Measurements from ENCODE around the gene DAW1.
"Not testable (repeated sequence)": the region's sequence is repeated elsewhere in the genome, so short reads cannot be mapped to it uniquely, and the experiment has no call there.

Gene DAW1

GRCh38 chr2:227826563-227826962 lies 44.9 kb upstream of the DAW1 start:
- Mint-ChIP-seq H3K27me3 (ENCODE audit: low read depth) (no peaks in the 10 kb centered on the region), H3K36me3 (ENCODE audit: low read depth) (no peaks in the 10 kb centered on the region), H3K4me1 (no peaks in the 10 kb centered on the region), H3K9me3 (no peaks in the 10 kb centered on the region), H3K27ac (no peak overlapping the region), H3K4me3 (no peak overlapping the region)
- no peak for TF ChIP-seq CTCF (IDR thresholded peaks at IDR 0.05; ENCODE audit: unreplicated experiment in 3 of 3)

GRCh38 chr2:227827143-227827542 lies 44.3 kb upstream of the DAW1 start:
- Mint-ChIP-seq H3K4me3 (no peak overlapping the region), H3K9me3 (no peaks in the 10 kb centered on the region), H3K36me3 (ENCODE audit: low read depth) (no peaks in the 10 kb centered on the region), H3K27me3 (ENCODE audit: low read depth) (no peaks in the 10 kb centered on the region), H3K27ac (no peak overlapping the region), H3K4me1 (no peaks in the 10 kb centered on the region)
- no peak for TF ChIP-seq CTCF (IDR thresholded peaks at IDR 0.05; ENCODE audit: unreplicated experiment in 3 of 3)

GRCh38 chr2:227828477-227828912 lies 42.9 kb upstream of the DAW1 start:
- no peaks in the 10 kb centered on the region for H3K9me3 Mint-ChIP-seq
- no peak overlapping the region for H3K4me3 Mint-ChIP-seq
- no peak for TF ChIP-seq CTCF (IDR thresholded peaks at IDR 0.05; ENCODE audit: unreplicated experiment in 3 of 3)
- H3K4me1 Mint-ChIP-seq, result no peaks in the 10 kb centered on the region
- peaks cover 9% of the 10 kb centered on the region for H3K27me3 Mint-ChIP-seq (ENCODE audit: low read depth)
- H3K36me3 Mint-ChIP-seq (ENCODE audit: low read depth), result no peaks in the 10 kb centered on the region
- H3K27ac Mint-ChIP-seq, result no peak overlapping the region

GRCh38 chr2:227829337-227829736 lies 42.1 kb upstream of the DAW1 start:
- no peak overlapping the region for H3K27ac Mint-ChIP-seq
- peaks cover 9% of the 10 kb centered on the region for H3K27me3 Mint-ChIP-seq (ENCODE audit: low read depth)
- H3K9me3 Mint-ChIP-seq, result no peaks in the 10 kb centered on the region
- H3K36me3 Mint-ChIP-seq (ENCODE audit: low read depth), result no peaks in the 10 kb centered on the region
- no peaks in the 10 kb centered on the region for H3K4me1 Mint-ChIP-seq
- TF ChIP-seq CTCF (IDR thresholded peaks at IDR 0.05; ENCODE audit: unreplicated experiment in 3 of 3), result no peak
- H3K4me3 Mint-ChIP-seq, result no peak overlapping the region

GRCh38 chr2:227834423-227834822 lies 37.0 kb upstream of the DAW1 start:
- peaks cover 9% of the 10 kb centered on the region for H3K27me3 Mint-ChIP-seq (ENCODE audit: low read depth)
- no peak for TF ChIP-seq CTCF (IDR thresholded peaks at IDR 0.05; ENCODE audit: unreplicated experiment in 3 of 3)
- peaks cover 11% of the 10 kb centered on the region for H3K9me3 Mint-ChIP-seq
- H3K4me1 Mint-ChIP-seq, result no peaks in the 10 kb centered on the region
- H3K4me3 Mint-ChIP-seq, result no peak overlapping the region
- no peak overlapping the region for H3K27ac Mint-ChIP-seq
- no peaks in the 10 kb centered on the region for H3K36me3 Mint-ChIP-seq (ENCODE audit: low read depth)

- Mint-ChIP-seq H3K27ac (no peak overlapping the region), H3K9me3 (peaks cover 11% of the 10 kb centered on the region), H3K4me3 (no peak overlapping the region), H3K4me1 (no peaks in the 10 kb centered on the region), H3K36me3 (ENCODE audit: low read depth) (no peaks in the 10 kb centered on the region), H3K27me3 (ENCODE audit: low read depth) (peaks cover 9% of the 10 kb centered on the region)
- TF ChIP-seq CTCF (IDR thresholded peaks at IDR 0.05; ENCODE audit: unreplicated experiment in 3 of 3), result no peak
Measured at GRCh38 chr2:227834916-227835650, 36.3 kb upstream of the DAW1 start.

GRCh38 chr2:227839339-227840129 lies 31.9 kb upstream of the DAW1 start:
- not testable (repeated sequence) for H3K27ac Mint-ChIP-seq; H3K4me1 Mint-ChIP-seq; H3K36me3 Mint-ChIP-seq (ENCODE audit: low read depth); H3K27me3 Mint-ChIP-seq (ENCODE audit: low read depth); H3K4me3 Mint-ChIP-seq
- peaks cover 15% of the 10 kb centered on the region for H3K9me3 Mint-ChIP-seq
